CMK (cell line): ENCODE results near the gene DCAKD.
A peak's percentile ranks its signal among the peaks of the same experiment; 100 is the strongest.

Source experiments
- DNase-seq: peaks from one replicate; pipeline ENCODE4 v3.0.0-alpha.2; 2010; ENCODE audit warnings: low read depth

Gene DCAKD, protein sequence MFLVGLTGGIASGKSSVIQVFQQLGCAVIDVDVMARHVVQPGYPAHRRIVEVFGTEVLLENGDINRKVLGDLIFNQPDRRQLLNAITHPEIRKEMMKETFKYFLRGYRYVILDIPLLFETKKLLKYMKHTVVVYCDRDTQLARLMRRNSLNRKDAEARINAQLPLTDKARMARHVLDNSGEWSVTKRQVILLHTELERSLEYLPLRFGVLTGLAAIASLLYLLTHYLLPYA

DNA sequence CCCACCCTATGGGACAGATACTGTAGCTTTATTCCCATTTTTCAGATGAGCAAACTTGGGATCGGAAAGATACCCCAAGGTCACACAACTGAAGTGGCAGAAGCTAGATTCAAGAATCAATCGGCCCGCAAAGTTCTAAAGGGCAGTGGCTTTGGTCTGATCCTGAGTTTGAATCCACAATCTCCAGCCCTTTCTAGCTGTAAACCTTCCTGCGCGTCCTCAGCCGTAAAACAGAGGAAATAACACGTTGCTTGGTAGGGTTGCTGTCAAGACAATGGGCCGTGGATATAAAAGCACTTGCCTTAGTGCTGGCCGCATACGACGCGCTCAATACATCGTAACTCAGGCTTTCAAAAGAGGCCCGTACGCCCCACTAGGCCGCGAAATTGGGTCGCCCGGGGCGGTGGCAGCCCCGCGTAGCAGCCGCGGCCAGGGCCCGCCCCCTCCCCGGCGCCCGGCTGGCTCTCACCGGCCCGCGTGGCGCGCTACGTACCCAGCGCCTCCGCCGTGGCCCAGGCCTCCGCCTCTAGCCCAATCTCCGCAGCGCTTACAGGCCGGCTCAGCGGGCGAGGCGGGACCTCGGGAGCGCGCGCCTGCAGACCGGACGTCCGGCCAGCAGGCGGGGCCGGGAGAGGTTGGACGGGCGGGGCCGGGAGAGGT, at the start of gene DCAKD:
TSS of gene DCAKD (minus strand) at position 573 of the 660 bp plus-strand sequence. CDS start 16,747 bp downstream, outside the sequence.
- peak; percentile 88 for DNase-seq

- DNase-seq, result peak; percentile 46
Measured at GRCh38 chr17:45098869-45099616, 47.6 kb upstream of the DCAKD start.

DNA sequence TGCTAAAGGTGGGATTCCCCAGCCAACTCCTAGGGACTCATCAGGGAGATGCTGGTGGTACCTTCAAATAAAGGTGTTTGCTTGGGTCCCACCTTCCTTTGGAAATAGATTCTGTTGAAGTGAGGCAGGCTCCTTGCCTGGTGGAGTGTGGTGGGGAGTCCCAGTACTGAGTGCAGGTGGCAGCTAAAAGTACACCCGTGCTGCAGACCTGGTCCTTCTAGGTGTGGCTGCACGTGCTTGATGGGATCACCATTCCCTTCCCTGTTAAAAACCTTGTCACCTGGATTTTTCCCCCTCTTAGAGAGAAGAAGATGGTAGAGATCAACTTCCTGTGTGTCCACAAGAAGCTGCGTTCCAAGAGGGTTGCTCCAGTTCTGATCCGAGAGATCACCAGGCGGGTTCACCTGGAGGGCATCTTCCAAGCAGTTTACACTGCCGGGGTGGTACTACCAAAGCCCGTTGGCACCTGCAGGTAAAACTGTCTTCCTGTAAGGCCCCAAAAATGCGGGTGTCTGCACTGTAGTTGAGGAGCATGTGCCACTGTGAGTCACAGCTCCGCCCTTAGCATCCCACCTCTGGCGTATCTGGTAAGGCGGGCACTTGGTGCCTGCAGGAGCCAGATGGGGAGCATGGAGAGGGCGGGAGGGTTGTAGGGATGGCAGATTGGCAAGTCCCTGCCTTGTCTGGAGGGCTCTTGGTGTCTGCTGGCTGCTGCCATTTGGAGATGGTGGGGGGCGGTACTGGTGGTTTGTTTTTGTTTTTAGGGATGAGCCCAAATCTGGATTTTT, 46.8 kb upstream of the DCAKD start:
- no peak for DNase-seq

DNA sequence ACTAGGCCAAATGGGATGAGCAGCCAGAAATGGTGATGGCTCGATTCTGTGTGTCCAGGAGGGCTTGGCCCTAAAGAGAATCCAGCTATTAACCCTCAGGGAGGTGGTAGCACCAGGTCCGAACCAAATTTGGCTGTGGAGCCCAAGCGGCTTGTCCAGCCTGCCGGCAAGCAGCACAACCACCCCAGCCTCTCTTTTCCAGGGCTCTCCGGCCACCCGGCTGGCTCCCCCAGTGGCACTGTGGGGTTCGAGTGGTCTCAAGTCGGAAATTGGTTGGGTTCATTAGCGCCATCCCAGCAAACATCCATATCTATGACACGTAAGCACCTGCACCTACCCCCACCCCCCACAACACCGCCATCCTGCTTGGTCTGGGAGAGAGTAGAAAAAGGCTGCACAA, 45.5 kb upstream of the DCAKD start:
- DNase-seq, result no peak

- no peak for DNase-seq
Measured at GRCh38 chr17:45096141-45096540, 44.7 kb upstream of the DCAKD start.

- DNase-seq, result no peak
Measured at GRCh38 chr17:45093444-45094110, 42.1 kb upstream of the DCAKD start.

- DNase-seq, result no peak
Measured at GRCh38 chr17:45092911-45093430, 41.5 kb upstream of the DCAKD start.

- no peak for DNase-seq
Measured at GRCh38 chr17:45091778-45092425, 40.5 kb upstream of the DCAKD start.

DNA sequence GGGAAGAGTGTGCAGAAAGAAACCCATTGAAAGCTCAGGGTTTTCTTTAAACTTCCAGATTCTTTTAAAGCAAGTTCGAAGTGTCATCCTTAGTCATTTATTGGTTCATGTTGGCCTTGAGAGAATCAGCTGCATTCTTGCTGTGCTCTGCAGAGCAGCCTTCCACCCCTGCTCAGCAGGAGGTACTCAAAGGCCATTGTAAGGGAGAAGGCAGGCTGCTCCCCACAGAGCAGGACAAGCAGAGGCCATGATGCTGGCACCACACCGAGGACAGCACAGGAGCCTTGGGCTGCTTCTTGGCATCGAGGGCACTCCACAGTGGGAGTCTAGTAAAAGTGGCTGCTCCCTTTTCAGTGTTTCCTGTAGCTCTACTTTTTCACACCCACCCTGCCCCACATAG, 39.3 kb upstream of the DCAKD start:
- DNase-seq, result no peak

- DNase-seq, result no peak
Measured at GRCh38 chr17:45088741-45089140, 37.3 kb upstream of the DCAKD start.

DNA sequence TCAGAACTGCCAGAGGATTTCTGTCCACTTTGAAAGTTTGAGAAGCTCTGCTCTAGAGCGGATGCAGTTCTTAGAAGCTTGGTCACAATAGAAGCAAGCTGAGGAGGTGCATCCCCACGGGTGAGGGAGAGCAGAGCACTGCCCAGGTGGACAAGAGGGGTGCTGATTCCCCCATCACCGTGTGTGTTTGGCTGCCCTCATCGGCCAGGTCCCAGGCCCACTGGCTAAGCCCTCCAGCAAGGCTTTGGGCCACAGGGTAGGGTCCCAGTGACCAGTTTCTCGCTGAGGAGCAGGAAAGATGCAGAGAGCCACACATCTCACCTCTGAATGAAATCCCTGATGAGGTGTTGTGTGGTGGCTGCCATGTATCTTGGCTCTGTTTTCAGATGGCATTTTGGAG, 36.5 kb upstream of the DCAKD start:
- DNase-seq, result no peak

DNA sequence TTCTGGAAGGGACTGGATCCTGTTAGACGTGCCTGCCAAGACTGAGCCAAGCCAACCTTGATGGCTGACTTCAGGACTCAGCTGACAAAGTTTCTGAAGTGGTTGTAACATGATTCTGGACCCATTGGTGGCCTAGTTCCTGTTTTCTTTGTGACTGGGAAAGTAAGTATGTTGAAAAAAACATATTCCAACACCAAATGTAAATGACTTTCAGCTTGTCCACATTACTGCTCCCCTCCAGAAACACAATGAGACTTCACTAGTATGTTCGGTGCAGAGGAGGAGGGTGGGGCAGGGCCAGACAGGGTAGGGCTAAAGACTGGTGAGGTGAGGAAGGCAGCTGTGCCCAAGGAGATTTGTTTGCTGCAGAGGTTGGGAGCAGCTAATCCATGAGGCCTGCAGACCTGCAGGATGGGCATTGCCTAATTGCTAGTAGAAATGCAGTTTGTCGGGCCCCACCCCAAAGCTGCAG, 36.1 kb upstream of the DCAKD start:
- no peak for DNase-seq

GRCh38 chr17:45086865-45087503, 35.6 kb upstream of the DCAKD start:
- DNase-seq, result no peak

DNA sequence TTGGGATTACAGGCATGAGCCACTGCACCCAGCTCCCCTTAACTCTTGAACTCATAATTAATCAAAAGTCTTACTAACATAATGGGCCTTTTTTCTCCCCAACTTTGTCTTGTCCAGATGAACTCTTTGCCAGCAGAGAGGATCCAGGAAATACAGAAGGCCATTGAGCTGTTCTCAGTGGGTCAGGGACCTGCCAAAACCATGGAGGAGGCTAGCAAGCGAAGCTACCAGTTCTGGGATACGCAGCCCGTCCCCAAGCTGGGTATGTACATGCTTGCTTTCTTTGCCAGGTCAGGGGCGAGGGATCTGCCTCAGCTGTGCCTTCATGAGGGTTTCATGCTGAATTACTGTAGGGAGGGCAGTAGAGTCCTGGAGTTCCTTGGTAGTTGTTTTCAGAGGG, 35.0 kb upstream of the DCAKD start:
- no peak for DNase-seq

GRCh38 chr17:45081047-45081703, 29.7 kb upstream of the DCAKD start:
- no peak for DNase-seq

DNA sequence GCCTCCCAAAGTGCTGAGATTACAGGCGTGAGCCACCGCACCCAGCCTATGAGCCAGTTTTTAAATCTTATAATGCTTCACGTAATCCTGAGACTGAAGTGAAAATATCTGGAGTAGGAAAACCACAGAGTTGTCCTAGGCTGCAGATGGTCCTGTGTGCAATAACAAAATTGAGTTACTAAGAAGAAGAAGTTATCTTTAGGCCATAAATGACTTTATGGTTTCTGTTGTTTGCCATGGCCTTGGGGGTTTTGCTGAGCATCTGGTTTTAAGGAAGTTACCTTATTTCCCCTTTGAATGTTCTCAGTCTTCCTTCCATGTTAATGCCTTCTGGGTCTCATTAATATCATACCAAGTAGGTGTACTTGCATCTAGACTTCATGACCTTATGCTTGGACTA, 26.2 kb upstream of the DCAKD start:
- no peak for DNase-seq

GRCh38 chr17:45073414-45074070, 22.1 kb upstream of the DCAKD start:
- DNase-seq, result no peak

GRCh38 chr17:45070809-45071208, 19.4 kb upstream of the DCAKD start:
- DNase-seq, result no peak

DNA sequence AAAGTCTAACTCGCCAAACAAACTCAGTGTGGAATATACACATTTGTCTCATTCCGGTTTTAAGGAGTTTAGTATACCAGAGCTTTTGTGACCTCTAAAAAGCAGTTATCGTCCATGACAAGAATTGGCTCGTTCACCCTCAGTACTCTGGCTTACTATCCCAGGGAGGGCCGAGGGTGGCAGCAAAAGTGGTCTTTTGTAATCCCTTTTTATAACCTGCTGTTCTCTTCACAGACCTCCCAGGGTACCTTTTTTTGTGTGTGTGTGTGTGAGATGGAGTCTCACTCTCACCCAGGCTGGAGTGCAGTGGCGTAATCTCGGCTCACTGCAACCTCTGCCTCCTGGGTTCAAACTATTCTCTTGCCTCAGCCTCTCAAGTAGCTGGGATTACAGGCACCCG, 18.6 kb upstream of the DCAKD start:
- DNase-seq, result no peak
